ENCODE results near the gene INPP5F. TPM values are rescaled to one million over a fixed set of nuclear protein-coding genes. Genes with fewer than 3 reads are reported as not detected.

The INPP5F gene
- total RNA-seq, 2 donors from 2014 or later = 3.6 to 7.8 TPM

- no peaks in the 10 kb centered on the region for H3K9me3 ChIP-seq
- H3K27me3 ChIP-seq = no peaks in the 10 kb centered on the region
- intact Hi-C loops (cut with DNase I) = loop anchor here (10.0 kb wide), 1 partner anchor 115 kb away; no protein-coding TSS in a partner anchor
- peaks cover 5 to 6% of the 10 kb centered on the region in 2 donors for H3K36me3 ChIP-seq (replicated peaks in 1 of 2; ENCODE audit: insufficient read depth in 1 of 2, low read depth in 2 of 2)
- 62 to 67% methylated on average over 1 of the region's 1 CpG for WGBS, 2 donors
- H3K4me1 ChIP-seq = peaks cover 5% of the 10 kb centered on the region
- no peak overlapping the region for H3K4me3 ChIP-seq
- H3K27ac ChIP-seq = no peak overlapping the region
- TF ChIP-seq, protein P1, sequence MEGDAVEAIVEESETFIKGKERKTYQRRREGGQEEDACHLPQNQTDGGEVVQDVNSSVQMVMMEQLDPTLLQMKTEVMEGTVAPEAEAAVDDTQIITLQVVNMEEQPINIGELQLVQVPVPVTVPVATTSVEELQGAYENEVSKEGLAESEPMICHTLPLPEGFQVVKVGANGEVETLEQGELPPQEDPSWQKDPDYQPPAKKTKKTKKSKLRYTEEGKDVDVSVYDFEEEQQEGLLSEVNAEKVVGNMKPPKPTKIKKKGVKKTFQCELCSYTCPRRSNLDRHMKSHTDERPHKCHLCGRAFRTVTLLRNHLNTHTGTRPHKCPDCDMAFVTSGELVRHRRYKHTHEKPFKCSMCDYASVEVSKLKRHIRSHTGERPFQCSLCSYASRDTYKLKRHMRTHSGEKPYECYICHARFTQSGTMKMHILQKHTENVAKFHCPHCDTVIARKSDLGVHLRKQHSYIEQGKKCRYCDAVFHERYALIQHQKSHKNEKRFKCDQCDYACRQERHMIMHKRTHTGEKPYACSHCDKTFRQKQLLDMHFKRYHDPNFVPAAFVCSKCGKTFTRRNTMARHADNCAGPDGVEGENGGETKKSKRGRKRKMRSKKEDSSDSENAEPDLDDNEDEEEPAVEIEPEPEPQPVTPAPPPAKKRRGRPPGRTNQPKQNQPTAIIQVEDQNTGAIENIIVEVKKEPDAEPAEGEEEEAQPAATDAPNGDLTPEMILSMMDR (IDR thresholded peaks at IDR 0.05) = peak; percentile 46 to 68 (median 58)
- no peak for TF ChIP-seq POLR2A (IDR thresholded peaks at IDR 0.05)
- ATAC-seq (no peak), DNase-seq (no peak)
These were observed 133.8 kb downstream of the INPP5F start for GRCh38 chr10:119859420-119860258.

- 73 to 80% methylated on average over 7 of the region's 7 CpGs for WGBS, 2 donors
- peaks cover 5% of the 10 kb centered on the region in 2 donors for H3K36me3 ChIP-seq (replicated peaks in 1 of 2; ENCODE audit: insufficient read depth in 1 of 2, low read depth in 2 of 2)
- H3K4me3 ChIP-seq = no peak overlapping the region
- ATAC-seq (no peak), DNase-seq (no peak)
- TF ChIP-seq, protein P1 (IDR thresholded peaks at IDR 0.05) = no peak
- TF ChIP-seq POLR2A (IDR thresholded peaks at IDR 0.05) = no peak
- intact Hi-C loops (cut with DNase I) = loop anchor here (10.0 kb wide), 1 partner anchor 116 kb away; no protein-coding TSS in a partner anchor
- no peaks in the 10 kb centered on the region for H3K27me3 ChIP-seq
- no peaks in the 10 kb centered on the region for H3K9me3 ChIP-seq
- peaks cover 5% of the 10 kb centered on the region for H3K4me1 ChIP-seq
- H3K27ac ChIP-seq = no peak overlapping the region
These were observed 135.2 kb downstream of the INPP5F start for GRCh38 chr10:119860866-119861607.

DNA sequence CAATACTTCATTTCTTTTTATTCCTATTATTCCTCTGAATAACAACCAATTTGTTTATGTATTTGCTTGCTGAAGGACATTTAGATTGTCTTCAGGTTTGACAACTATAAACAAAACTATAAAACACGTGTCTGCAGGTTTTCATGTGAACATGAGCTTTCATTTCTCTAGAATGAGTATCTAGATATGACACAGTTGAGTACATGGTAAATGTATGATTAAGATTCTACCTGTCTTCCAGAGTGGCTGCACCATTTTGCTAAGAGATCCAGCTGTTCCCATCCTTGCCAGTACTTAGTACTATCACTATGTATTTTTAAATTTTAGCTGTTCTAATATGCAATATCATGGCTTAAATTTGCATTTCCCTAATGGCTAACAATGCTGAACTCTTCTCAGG is 136.7 kb downstream of the INPP5F start:
- Histone ChIP-seq H3K27me3 (no peaks in the 10 kb centered on the region), H3K4me3 (no peak overlapping the region), H3K27ac (no peak overlapping the region), H3K9me3 (no peaks in the 10 kb centered on the region), H3K36me3 (replicated peaks in 1 of 2; ENCODE audit: insufficient read depth in 1 of 2, low read depth in 2 of 2) (no peaks in the 10 kb centered on the region), H3K4me1 (peaks cover 5% of the 10 kb centered on the region)
- intact Hi-C loops (cut with DNase I) = loop anchor here (10.0 kb wide), 1 partner anchor 118 kb away; no protein-coding TSS in a partner anchor
- no peak for ATAC-seq
- TF ChIP-seq POLR2A (IDR thresholded peaks at IDR 0.05) = no peak
- TF ChIP-seq, protein P1 (IDR thresholded peaks at IDR 0.05) = no peak
- no peak for DNase-seq
- 61 to 85% methylated on average over 1 of the region's 1 CpG for WGBS, 2 donors

GRCh38 chr10:119863951-119864565 is 138.2 kb downstream of the INPP5F start:
- Histone ChIP-seq H3K27ac (no peak overlapping the region), H3K36me3 (replicated peaks in 1 of 2; ENCODE audit: insufficient read depth in 1 of 2, low read depth in 2 of 2) (no peaks in the 10 kb centered on the region), H3K9me3 (no peaks in the 10 kb centered on the region), H3K27me3 (no peaks in the 10 kb centered on the region), H3K4me3 (no peak overlapping the region), H3K4me1 (peaks cover 7% of the 10 kb centered on the region)
- 46 to 78% methylated on average over 3 to 4 of the region's 4 CpGs for WGBS, 2 donors
- DNase-seq (no peak), ATAC-seq (no peak)
- intact Hi-C loops (cut with DNase I) = loop anchor here (10.0 kb wide), 1 partner anchor 119 kb away; no protein-coding TSS in a partner anchor
- no peak for TF ChIP-seq POLR2A (IDR thresholded peaks at IDR 0.05)
- TF ChIP-seq, protein P1 (IDR thresholded peaks at IDR 0.05) = no peak
